NOMO-1 treated with DMSO at 0.1 percent for 48 hours (cell line): ENCODE data around the gene PTPRN2.
A peak's percentile ranks its signal among the peaks of the same experiment; 100 is the strongest.
"Not testable (repeated sequence)": the region's sequence is repeated elsewhere in the genome, so short reads cannot be mapped to it uniquely, and the experiment has no call there.

Experiments
- DNase-seq: peaks from one replicate; lab custom pipeline; 2025; ENCODE audit not compliant: unreplicated experiment; lab: John Stamatoyannopoulos, UW

Gene PTPRN2

GRCh38 chr7:157850481-157851444, 736.9 kb downstream of the PTPRN2 start:
- no peak for DNase-seq

- DNase-seq: no peak
Measured at GRCh38 chr7:157849726-157850125, 737.9 kb downstream of the PTPRN2 start.

GRCh38 chr7:157849341-157849596, 738.4 kb downstream of the PTPRN2 start:
- no peak for DNase-seq

- DNase-seq: no peak
Measured at GRCh38 chr7:157848508-157849340, 738.9 kb downstream of the PTPRN2 start.

GRCh38 chr7:157847756-157848487, 739.7 kb downstream of the PTPRN2 start:
- DNase-seq: not testable (repeated sequence)

GRCh38 chr7:157846746-157847145, 740.9 kb downstream of the PTPRN2 start:
- DNase-seq: not testable (repeated sequence)

GRCh38 chr7:157846271-157846670, 741.4 kb downstream of the PTPRN2 start:
- DNase-seq: peak; percentile 59

GRCh38 chr7:157845203-157845835, 742.3 kb downstream of the PTPRN2 start:
- DNase-seq: no peak

- DNase-seq: no peak
Measured at GRCh38 chr7:157844611-157845010, 743.0 kb downstream of the PTPRN2 start.

GRCh38 chr7:157844141-157844540, 743.5 kb downstream of the PTPRN2 start:
- no peak for DNase-seq

GRCh38 chr7:157843336-157844140, 744.1 kb downstream of the PTPRN2 start:
- DNase-seq: no peak

- DNase-seq: no peak
Measured at GRCh38 chr7:157841773-157842370, 745.8 kb downstream of the PTPRN2 start.

GRCh38 chr7:157840914-157841772, 746.5 kb downstream of the PTPRN2 start:
- DNase-seq: no peak

GRCh38 chr7:157840174-157840913, 747.3 kb downstream of the PTPRN2 start:
- no peak for DNase-seq

GRCh38 chr7:157839672-157840167, 747.9 kb downstream of the PTPRN2 start:
- no peak for DNase-seq

GRCh38 chr7:157839226-157839625, 748.4 kb downstream of the PTPRN2 start:
- no peak for DNase-seq

GRCh38 chr7:157837561-157837960, 750.1 kb downstream of the PTPRN2 start:
- no peak for DNase-seq

- DNase-seq: no peak
Measured at GRCh38 chr7:157837047-157837446, 750.6 kb downstream of the PTPRN2 start.
